MM.1S (cell line): ENCODE results near the gene SLC26A8.
"Not testable (repeated sequence)": the region's sequence is repeated elsewhere in the genome, so short reads cannot be mapped to it uniquely, and the experiment has no call there.

Source experiments
- DNase-seq: peaks from one replicate; pipeline ENCODE4 v3.0.0-alpha.2; 2015
- H2AFZ ChIP-seq: fragments of 300-600 bp; sonication (generic); 2 replicates; pipeline ENCODE4 v1.6.0; 2016; ENCODE audit warnings: antibody characterized with exemption, low read length
- H3F3A ChIP-seq: fragments of 300-600 bp; sonication (generic); 2 replicates; pipeline ENCODE4 v1.6.1; 2016; ENCODE audit warnings: mild to moderate bottlenecking, antibody characterized with exemption, low read length, moderate library complexity, mixed read lengths; ENCODE audit not compliant: insufficient read depth
- H3K27ac ChIP-seq: fragments of 300-600 bp; sonication (generic); 2 replicates; pipeline ENCODE4 v1.5.1; 2016; ENCODE audit warnings: mild to moderate bottlenecking, low read length
- H3K27me3 ChIP-seq: fragments of 300-600 bp; sonication (generic); replicated peaks from 2 replicates; pipeline ENCODE4 v1.6.0; 2016; ENCODE audit warnings: low read length; ENCODE audit not compliant: insufficient read depth
- H3K36me3 ChIP-seq: fragments of 300-600 bp; sonication (generic); replicated peaks from 2 replicates; pipeline ENCODE4 v1.6.1; 2016; ENCODE audit warnings: mild to moderate bottlenecking, low read length, mixed read lengths; ENCODE audit not compliant: insufficient read depth
- H3K4me1 ChIP-seq: fragments of 300-600 bp; sonication (generic); 2 replicates; pipeline ENCODE4 v1.6.1; 2016; ENCODE audit warnings: low read length, mixed read lengths
- H3K4me2 ChIP-seq: fragments of 300-600 bp; sonication (generic); 2 replicates; pipeline ENCODE4 v1.6.0; 2016; ENCODE audit warnings: low read depth, low read length
- H3K4me3 ChIP-seq: fragments of 300-600 bp; sonication (generic); 2 replicates; pipeline ENCODE4 v1.5.1; 2016; ENCODE audit warnings: low read length, mixed read lengths
- H3K79me2 ChIP-seq: fragments of 300-600 bp; sonication (generic); 2 replicates; pipeline ENCODE4 v1.6.1; 2016; ENCODE audit warnings: mixed run types, low read length, mixed read lengths
- H3K9ac ChIP-seq: fragments of 300-600 bp; sonication (generic); 2 replicates; pipeline ENCODE4 v1.6.1; 2016; ENCODE audit warnings: low read length, mixed read lengths
- H3K9me2 ChIP-seq: fragments of 300-600 bp; sonication (generic); replicated peaks from 2 replicates; pipeline ENCODE4 v1.6.1; 2016; ENCODE audit warnings: mild to moderate bottlenecking, low read length, mixed read lengths; ENCODE audit not compliant: insufficient read depth
- H3K9me3 ChIP-seq: fragments of 300-600 bp; sonication (generic); replicated peaks from 2 replicates; pipeline ENCODE4 v1.6.1; 2016; ENCODE audit warnings: mild to moderate bottlenecking, low read length, mixed read lengths; ENCODE audit not compliant: insufficient read depth
- H4K20me1 ChIP-seq: fragments of 300-600 bp; sonication (generic); 2 replicates; pipeline ENCODE4 v1.6.1; 2016; ENCODE audit warnings: mild to moderate bottlenecking, low read length, moderate library complexity, mixed read lengths; ENCODE audit not compliant: insufficient read depth
- CTCF ChIP-seq: fragments of 300-600 bp; sonication (generic); IDR thresholded peaks from 2 replicates; pipeline ENCODE4 v1.5.1; 2016; ENCODE audit warnings: antibody characterized with exemption, low read length, mixed read lengths
- EZH2 ChIP-seq: fragments of 300-600 bp; sonication (generic); optimal IDR thresholded peaks from 2 replicates; pipeline ENCODE3; 2017; ENCODE audit warnings: low read depth, mild to moderate bottlenecking, antibody characterized with exemption, low read length, mixed read lengths
- EZH2phosphoT487 ChIP-seq: fragments of 300-600 bp; sonication (generic); IDR thresholded peaks from 2 replicates; pipeline ENCODE4 v1.6.1; 2018; ENCODE audit warnings: antibody characterized with exemption, low read length

SLC26A8 gene

GRCh38 chr6:35942355-35942754 is 82.1 kb downstream of the SLC26A8 start:
- Histone ChIP-seq H3K9ac (no peak overlapping the region), H3K9me2 (no peaks in the 10 kb centered on the region), H3K27ac (no peak overlapping the region), H4K20me1 (no peaks in the 10 kb centered on the region), H3K4me3 (no peak overlapping the region), H3K79me2 (no peaks in the 10 kb centered on the region), H2AFZ (no peak overlapping the region), H3K4me1 (no peaks in the 10 kb centered on the region), H3K27me3 (no peaks in the 10 kb centered on the region), H3K36me3 (no peaks in the 10 kb centered on the region), H3F3A (no peaks in the 10 kb centered on the region), H3K9me3 (no peaks in the 10 kb centered on the region), H3K4me2 (no peak overlapping the region)
- TF ChIP-seq EZH2 (no peak), CTCF (no peak), EZH2phosphoT487 (no peak)
- DNase-seq: no peak

GRCh38 chr6:35941170-35941569 is 83.3 kb downstream of the SLC26A8 start:
- H2AFZ ChIP-seq, H3K9ac ChIP-seq, H3K9me2 ChIP-seq, H3K79me2 ChIP-seq, H3K36me3 ChIP-seq, H3K4me3 ChIP-seq, DNase-seq, H4K20me1 ChIP-seq, H3K27ac ChIP-seq, H3K27me3 ChIP-seq, H3K4me1 ChIP-seq, H3K9me3 ChIP-seq, H3F3A ChIP-seq, H3K4me2 ChIP-seq: not testable (repeated sequence)

- not testable (repeated sequence) for DNase-seq, H3K4me2 ChIP-seq, H3K36me3 ChIP-seq, H3K9ac ChIP-seq, H4K20me1 ChIP-seq, H3K27ac ChIP-seq, H3K27me3 ChIP-seq, H3K4me3 ChIP-seq, H3K4me1 ChIP-seq, H3K79me2 ChIP-seq, H3F3A ChIP-seq, H3K9me3 ChIP-seq, H2AFZ ChIP-seq, H3K9me2 ChIP-seq
Measured at GRCh38 chr6:35940014-35940413, 84.4 kb downstream of the SLC26A8 start.

- not testable (repeated sequence) for H2AFZ ChIP-seq, H4K20me1 ChIP-seq, H3K4me1 ChIP-seq, H3K9me2 ChIP-seq, H3K36me3 ChIP-seq, H3K27ac ChIP-seq, H3K9me3 ChIP-seq, H3K4me3 ChIP-seq, H3K9ac ChIP-seq, H3K79me2 ChIP-seq, H3F3A ChIP-seq, H3K4me2 ChIP-seq, H3K27me3 ChIP-seq, DNase-seq
Measured at GRCh38 chr6:35939259-35939658, 85.2 kb downstream of the SLC26A8 start.

GRCh38 chr6:35936681-35937359 is 87.6 kb downstream of the SLC26A8 start:
- Histone ChIP-seq H3F3A (no peaks in the 10 kb centered on the region), H3K9me3 (no peaks in the 10 kb centered on the region), H3K9ac (no peak overlapping the region), H4K20me1 (no peaks in the 10 kb centered on the region), H3K9me2 (no peaks in the 10 kb centered on the region), H3K27me3 (no peaks in the 10 kb centered on the region), H3K4me2 (no peak overlapping the region), H3K4me1 (no peaks in the 10 kb centered on the region), H3K36me3 (no peaks in the 10 kb centered on the region), H3K27ac (no peak overlapping the region), H2AFZ (no peak overlapping the region), H3K4me3 (no peak overlapping the region), H3K79me2 (no peaks in the 10 kb centered on the region)
- DNase-seq: no peak
- no peak for TF ChIP-seq EZH2phosphoT487
- no peak for TF ChIP-seq CTCF
- no peak for TF ChIP-seq EZH2
